Activated T-helper 1 cell treated with anti-CD3 and anti-CD28 coated beads, Interleukin-12 subunit alpha, Interleukin-12 subunit beta, Interleukin-2, Interleukin-4 antibody, amounts not matched to agents 30 ng/mL and 10 ng/mL and 1 ng/mL, durations not matched to agents 14 hours and 24 hours and 36 hours (primary cell): ENCODE results near the gene BEST1. TPM values are rescaled to one million over a fixed set of nuclear protein-coding genes. Genes with fewer than 3 reads are reported as not detected.

Experiments
- DNase-seq: peaks from one replicate; pipeline ENCODE4 v3.0.0; 2021; ENCODE audit warnings: low spot score
- H3K27ac Mint-ChIP-seq: one replicate; pipeline ENCODE4 v1.8.0; 2021; ENCODE audit warnings: mild to moderate bottlenecking, mixed read lengths
- H3K27me3 Mint-ChIP-seq: one replicate; pipeline ENCODE4 v1.8.0; 2022; ENCODE audit warnings: mild to moderate bottlenecking, moderate library complexity, mixed read lengths; ENCODE audit not compliant: insufficient read depth
- H3K36me3 Mint-ChIP-seq: one replicate; pipeline ENCODE4 v1.8.0; 2021; ENCODE audit warnings: low read depth, mixed read lengths
- H3K4me1 Mint-ChIP-seq: one replicate; pipeline ENCODE4 v1.8.0; 2021; ENCODE audit warnings: low read depth, mixed read lengths
- H3K4me3 Mint-ChIP-seq: one replicate; pipeline ENCODE4 v1.8.0; 2021; ENCODE audit warnings: mild to moderate bottlenecking, moderate library complexity, mixed read lengths
- H3K9me3 Mint-ChIP-seq: one replicate; pipeline ENCODE4 v1.8.0; 2021; ENCODE audit warnings: mixed read lengths
- intact Hi-C: fragments of 100-400 bp; cut with micrococcal nuclease; formaldehyde crosslinking; loops from one replicate; pipeline ENCODE4 v1.15.1; 2024
- total RNA-seq: library from RNA; stranded (reverse); gene quantifications from 2 replicates; pipeline ENCODE4 v1.2.3, GENCODE V29; 2022

BEST1 gene
- total RNA-seq, 1 donor from 2014 or later: not detected

GRCh38 chr11:61910187-61911127, 39.7 kb upstream of the BEST1 start:
- no peak overlapping the region for H3K4me3 Mint-ChIP-seq
- no peaks in the 10 kb centered on the region for H3K4me1 Mint-ChIP-seq
- intact Hi-C loops: no loop called here
- H3K27ac Mint-ChIP-seq: no peak overlapping the region
- H3K27me3 Mint-ChIP-seq: peaks cover 8% of the 10 kb centered on the region
- DNase-seq: no peak
- no peaks in the 10 kb centered on the region for H3K36me3 Mint-ChIP-seq
- no peaks in the 10 kb centered on the region for H3K9me3 Mint-ChIP-seq

GRCh38 chr11:61911128-61911700, 38.9 kb upstream of the BEST1 start:
- no peak overlapping the region for H3K27ac Mint-ChIP-seq
- intact Hi-C loops: no loop called here
- DNase-seq: no peak
- no peak overlapping the region for H3K4me3 Mint-ChIP-seq
- peaks cover 12% of the 10 kb centered on the region for H3K27me3 Mint-ChIP-seq
- no peaks in the 10 kb centered on the region for H3K9me3 Mint-ChIP-seq
- H3K4me1 Mint-ChIP-seq: no peaks in the 10 kb centered on the region
- H3K36me3 Mint-ChIP-seq: no peaks in the 10 kb centered on the region

DNA sequence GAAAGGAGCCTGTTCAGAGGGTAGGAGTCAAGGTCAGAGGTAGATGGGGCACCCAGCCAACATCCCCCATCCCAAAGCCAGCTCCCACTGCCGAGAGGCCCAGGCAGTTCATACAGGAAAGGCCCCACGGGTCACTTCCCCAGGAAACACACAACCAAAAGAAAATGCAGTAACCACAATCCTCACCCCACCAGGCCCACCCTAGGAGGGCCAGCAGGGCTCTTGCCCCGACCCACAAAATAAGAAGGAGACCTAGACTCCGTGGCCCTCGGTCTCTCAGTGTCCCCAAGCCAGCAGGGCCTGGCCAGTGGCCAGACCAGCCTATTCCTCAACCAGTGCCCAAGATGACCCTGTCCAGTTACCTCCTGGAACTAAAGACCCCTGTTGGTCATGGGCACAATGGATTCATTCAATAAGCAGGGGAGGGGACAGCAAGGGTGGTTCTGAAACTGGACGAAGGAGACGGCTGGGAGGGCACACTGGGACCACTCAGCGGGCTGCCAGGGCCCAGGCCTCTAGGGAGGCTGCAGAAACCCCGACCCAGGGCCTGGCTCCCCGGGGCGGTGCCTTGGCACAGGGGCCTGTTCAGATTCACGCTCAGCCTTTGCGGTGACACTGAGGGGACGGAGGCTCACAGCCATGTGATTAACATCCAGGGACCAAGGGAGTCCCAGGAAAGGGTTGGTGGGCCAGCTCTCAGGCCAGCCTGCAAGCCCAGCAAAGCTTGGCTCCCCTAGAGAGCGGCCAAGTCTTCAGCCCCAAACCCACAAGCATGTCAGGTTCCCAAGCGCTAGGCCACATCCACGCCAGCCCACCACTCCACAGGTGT, 38.2 kb upstream of the BEST1 start:
- Mint-ChIP-seq H3K27me3 (peaks cover 17% of the 10 kb centered on the region), H3K36me3 (no peaks in the 10 kb centered on the region), H3K9me3 (no peaks in the 10 kb centered on the region), H3K4me1 (no peaks in the 10 kb centered on the region), H3K27ac (no peak overlapping the region), H3K4me3 (no peak overlapping the region)
- DNase-seq: no peak
- intact Hi-C loops: no loop called here

DNA sequence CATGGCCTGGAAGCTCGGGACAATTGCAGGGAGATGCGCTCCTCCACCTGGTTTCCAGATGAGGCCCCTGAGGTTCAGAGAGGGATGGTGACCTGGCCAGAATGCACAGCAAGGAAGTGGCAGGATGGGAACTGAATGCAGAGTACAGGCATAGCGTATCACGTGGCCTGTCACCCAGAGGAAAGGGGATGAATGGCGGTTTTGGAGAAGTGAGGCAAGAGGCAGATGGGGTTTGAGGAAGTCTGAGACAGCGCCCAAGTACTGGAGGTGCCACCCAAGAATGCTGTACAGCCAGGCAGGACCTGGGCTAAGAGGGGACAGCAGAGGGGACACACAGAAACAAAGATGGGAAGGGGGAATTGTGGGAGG, 37.6 kb upstream of the BEST1 start:
- no peak for DNase-seq
- Mint-ChIP-seq H3K27me3 (peaks cover 18% of the 10 kb centered on the region), H3K4me3 (no peak overlapping the region), H3K36me3 (no peaks in the 10 kb centered on the region), H3K4me1 (peaks cover under 1% of the 10 kb centered on the region), H3K9me3 (no peaks in the 10 kb centered on the region), H3K27ac (no peak overlapping the region)
- intact Hi-C loops: no loop called here

DNA sequence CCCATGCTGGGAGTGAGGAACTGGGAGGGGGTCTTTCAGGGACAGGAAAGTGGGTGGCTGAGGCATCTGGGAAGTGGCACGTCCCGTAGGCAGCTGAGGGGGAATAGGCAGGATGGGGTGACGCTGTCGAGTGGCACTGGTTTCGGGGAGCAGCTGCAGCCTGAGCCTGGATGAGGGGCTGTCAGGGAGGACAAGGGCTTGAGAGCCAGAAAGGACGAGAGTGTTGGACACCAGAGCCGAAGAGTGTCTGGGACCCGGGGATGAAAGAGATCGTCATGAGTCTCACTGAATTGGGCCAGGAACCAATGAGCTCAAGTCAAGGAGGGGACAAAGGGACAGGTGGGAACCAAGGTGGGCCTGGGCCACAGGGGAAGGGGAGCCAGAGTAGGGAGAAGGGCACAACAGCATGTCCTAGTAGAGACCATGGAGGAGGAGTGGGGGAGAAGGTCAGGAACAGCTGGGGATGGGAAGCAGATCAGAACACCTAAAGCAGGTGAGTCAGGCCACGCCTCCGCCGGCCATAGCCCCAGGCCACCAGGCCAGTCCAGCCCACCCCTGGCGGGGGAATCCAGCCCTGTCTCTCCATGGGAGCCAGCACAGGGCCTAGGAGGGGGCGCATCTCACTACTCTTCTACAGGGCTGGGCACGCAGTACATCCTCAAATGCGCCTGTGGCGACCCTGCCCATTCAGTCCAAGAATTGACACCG, 37.0 kb upstream of the BEST1 start:
- intact Hi-C loops: no loop called here
- peaks cover 24% of the 10 kb centered on the region for H3K27me3 Mint-ChIP-seq
- no peak overlapping the region for H3K27ac Mint-ChIP-seq
- no peak for DNase-seq
- H3K9me3 Mint-ChIP-seq: no peaks in the 10 kb centered on the region
- peaks cover 6% of the 10 kb centered on the region for H3K4me1 Mint-ChIP-seq
- no peak overlapping the region for H3K4me3 Mint-ChIP-seq
- H3K36me3 Mint-ChIP-seq: peaks cover 2% of the 10 kb centered on the region

GRCh38 chr11:61913699-61914395, 36.3 kb upstream of the BEST1 start:
- no peak for DNase-seq
- intact Hi-C loops: no loop called here
- no peak overlapping the region for H3K4me3 Mint-ChIP-seq
- H3K27ac Mint-ChIP-seq: no peak overlapping the region
- peaks cover 4% of the 10 kb centered on the region for H3K36me3 Mint-ChIP-seq
- H3K9me3 Mint-ChIP-seq: no peaks in the 10 kb centered on the region
- H3K27me3 Mint-ChIP-seq: peaks cover 31% of the 10 kb centered on the region
- H3K4me1 Mint-ChIP-seq: peaks cover 11% of the 10 kb centered on the region

DNA sequence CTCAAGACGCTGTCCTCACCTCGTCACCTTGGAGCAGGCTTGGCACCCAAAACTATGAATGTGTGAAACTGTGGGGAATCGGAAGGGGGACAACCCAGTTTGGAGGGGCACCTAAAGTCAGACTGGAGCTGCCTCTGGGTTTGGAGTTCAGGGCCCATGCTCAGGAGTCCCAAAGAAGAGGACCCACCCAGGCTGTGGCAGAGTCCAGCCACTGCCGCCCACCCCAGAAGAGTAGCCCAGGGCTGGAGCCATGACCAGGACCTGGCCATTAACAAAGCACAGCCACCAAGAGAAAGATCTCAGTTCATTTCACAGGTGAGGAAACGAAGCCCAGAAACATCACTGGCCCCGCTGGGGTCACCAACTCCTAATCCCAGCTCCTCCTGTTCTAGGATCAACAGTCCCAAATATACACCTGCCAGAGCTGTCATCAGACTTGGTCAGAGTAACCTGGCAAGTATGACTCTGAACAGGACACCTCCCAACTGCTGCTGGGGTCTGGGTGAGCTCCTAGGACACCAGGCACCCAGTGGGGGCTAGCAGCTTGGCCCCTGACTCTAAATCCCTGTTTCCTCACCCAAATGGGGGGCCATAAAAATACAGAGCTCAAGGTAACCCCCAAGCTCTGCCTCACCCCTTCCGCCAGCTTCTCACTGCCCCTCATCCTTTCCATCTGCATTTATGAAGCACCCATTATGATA, 35.5 kb upstream of the BEST1 start:
- Mint-ChIP-seq H3K4me3 (no peak overlapping the region), H3K27me3 (peaks cover 37% of the 10 kb centered on the region), H3K4me1 (peaks cover 11% of the 10 kb centered on the region), H3K27ac (no peak overlapping the region), H3K9me3 (no peaks in the 10 kb centered on the region), H3K36me3 (peaks cover 4% of the 10 kb centered on the region)
- DNase-seq: no peak
- intact Hi-C loops: no loop called here

DNA sequence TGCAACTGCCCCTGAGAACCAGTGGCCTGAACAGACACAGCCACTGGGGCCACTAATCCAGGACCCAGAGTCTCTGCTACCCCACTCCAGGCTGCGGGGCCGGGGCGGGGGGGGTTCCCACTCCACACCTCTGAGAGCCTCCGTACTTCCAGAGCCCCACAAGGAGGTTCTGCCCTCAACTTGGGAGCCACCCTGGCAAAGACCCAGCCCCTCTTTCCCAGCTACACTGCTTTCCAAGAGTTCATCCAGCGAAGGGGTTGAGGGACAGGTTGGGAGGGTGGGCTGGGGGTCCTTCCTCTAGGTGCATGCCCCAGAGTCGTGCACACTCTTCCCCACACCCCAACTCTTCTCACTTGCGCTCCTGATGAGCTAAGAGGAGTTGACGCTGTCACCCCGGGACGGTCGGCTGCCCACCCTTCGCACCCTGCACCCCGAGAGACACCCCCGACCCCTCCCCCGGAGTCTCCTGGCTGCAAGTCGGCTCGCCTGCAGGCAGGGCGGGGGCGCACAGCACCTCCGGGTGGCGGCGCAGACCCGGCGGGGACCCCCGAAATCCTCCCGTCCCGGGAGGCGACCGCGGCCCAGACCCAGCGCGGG, 33.3 kb upstream of the BEST1 start:
- no peak for DNase-seq
- Mint-ChIP-seq H3K36me3 (peaks cover 4% of the 10 kb centered on the region), H3K4me3 (peak overlapping the region; percentile 53), H3K27ac (no peak overlapping the region), H3K9me3 (no peaks in the 10 kb centered on the region), H3K27me3 (peaks cover 41% of the 10 kb centered on the region), H3K4me1 (peaks cover 11% of the 10 kb centered on the region)
- intact Hi-C loops: no loop called here

DNA sequence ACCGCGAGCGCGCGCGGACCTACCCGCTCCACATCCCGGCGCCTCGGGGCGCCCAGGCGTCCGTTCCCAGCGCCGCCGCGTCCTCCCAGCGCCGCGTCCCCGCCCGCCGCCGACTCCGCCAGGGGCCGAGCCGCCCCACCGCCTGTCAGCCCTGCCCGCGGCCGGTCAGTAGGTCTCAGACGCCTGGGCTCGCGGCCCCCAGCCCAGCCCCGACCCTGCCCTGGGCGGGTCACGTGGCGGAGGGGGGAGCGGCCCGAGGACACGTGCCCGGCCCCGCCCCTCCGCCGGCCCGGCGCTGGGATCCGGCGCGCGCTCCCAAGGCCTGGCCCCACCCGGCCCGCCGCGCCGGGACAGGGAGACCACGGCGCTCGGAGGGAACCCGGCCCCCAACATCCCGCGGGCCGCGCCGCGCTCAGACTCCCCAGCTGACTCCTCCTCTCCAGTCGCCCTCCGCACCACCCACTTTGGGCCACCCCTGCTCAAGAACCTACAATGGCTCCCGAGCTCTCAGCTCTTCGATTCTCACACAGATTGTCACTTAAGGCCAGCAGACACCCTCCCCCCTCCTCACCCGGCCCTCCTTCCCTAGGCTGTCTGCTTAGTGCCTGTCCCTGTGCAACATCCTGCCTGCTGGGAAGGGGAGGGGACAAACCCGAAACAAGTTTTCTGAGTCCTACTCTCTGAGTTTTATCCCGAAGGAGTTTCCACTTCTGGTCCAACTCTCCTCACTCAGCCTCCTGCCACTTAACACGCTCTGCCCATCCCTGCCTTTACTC, 32.6 kb upstream of the BEST1 start, which contains the start of gene RAB3IL1:
TSS of gene RAB3IL1 (minus strand) at position 233 of the 776 bp plus-strand sequence. CDS start at position 34, 199 bp downstream.
- H3K9me3 Mint-ChIP-seq: no peaks in the 10 kb centered on the region
- peaks cover 4% of the 10 kb centered on the region for H3K36me3 Mint-ChIP-seq
- no peak for DNase-seq
- peaks cover 11% of the 10 kb centered on the region for H3K4me1 Mint-ChIP-seq
- H3K27ac Mint-ChIP-seq: no peak within 1 kb of the TSS
- H3K4me3 Mint-ChIP-seq: peak within 1 kb of the TSS; percentile 83
- intact Hi-C loops: no loop called here
- peaks cover 41% of the 10 kb centered on the region for H3K27me3 Mint-ChIP-seq

GRCh38 chr11:61918251-61918937, 31.8 kb upstream of the BEST1 start:
- Mint-ChIP-seq H3K36me3 (peaks cover 4% of the 10 kb centered on the region), H3K27ac (no peak overlapping the region), H3K4me3 (peak overlapping the region; percentile 83), H3K27me3 (peaks cover 44% of the 10 kb centered on the region), H3K9me3 (no peaks in the 10 kb centered on the region), H3K4me1 (peaks cover 11% of the 10 kb centered on the region)
- no peak for DNase-seq
- intact Hi-C loops: no loop called here
